Cardiac fibroblast (primary cell): Measurements from ENCODE around the gene GDA.
A peak's percentile ranks its signal among the peaks of the same experiment; 100 is the strongest.
"Not testable (repeated sequence)": the region's sequence is repeated elsewhere in the genome, so short reads cannot be mapped to it uniquely, and the experiment has no call there.

Experiments
- DNase-seq, 2 donors: peaks; one replicate each; pipeline versions ENCODE4 v3.0.0 to v3.0.0-alpha.2; 2010; ENCODE audit warnings: low read depth in 2 of 2
- H3K4me3 ChIP-seq, 2 donors: replicated peaks in 1 of 2; 1 replicate in 1 of 2; 2 replicates in 1 of 2; pipeline ENCODE4 v1.5.1; 2011; ENCODE audit warnings: low read depth in 2 of 2, low read length in 2 of 2, mild to moderate bottlenecking in 2 of 2, moderate library complexity in 1 of 2
- TF ChIP-seq, protein P1 (sequence below): IDR thresholded peaks from one replicate; pipeline ENCODE4 v1.5.1; 2011; ENCODE audit warnings: low read depth, mild to moderate bottlenecking, low read length, inconsistent platforms

Gene GDA

DNA sequence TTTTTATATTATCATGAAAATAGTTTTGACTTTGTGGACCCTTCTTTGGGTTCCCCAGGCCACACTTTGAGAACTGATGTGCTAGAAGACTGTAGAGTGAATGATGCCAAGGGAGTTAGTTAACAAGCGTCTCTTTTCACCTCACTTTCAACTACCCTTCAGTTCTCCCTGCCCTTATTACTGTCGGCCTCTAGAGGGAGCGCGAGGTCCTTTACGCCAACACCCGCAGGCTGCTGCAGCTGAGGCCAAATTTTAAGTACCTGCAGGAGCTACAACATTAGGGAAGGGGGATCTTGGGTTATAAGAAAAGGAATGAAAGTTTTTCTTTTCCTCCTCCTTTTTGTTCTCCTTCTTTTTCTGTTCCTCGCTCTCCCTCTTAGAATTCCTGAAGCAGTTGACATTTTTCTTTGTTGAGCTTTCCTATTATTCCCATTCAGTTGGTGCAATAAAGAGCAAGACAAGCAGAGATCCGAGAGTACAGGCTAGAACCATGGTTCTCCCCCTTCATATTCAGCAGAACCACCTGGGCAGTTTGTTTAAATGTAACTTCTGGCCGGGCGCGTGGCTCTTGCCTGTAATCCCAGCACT is 131.8 kb downstream of the GDA start:
- TF ChIP-seq, protein P1, sequence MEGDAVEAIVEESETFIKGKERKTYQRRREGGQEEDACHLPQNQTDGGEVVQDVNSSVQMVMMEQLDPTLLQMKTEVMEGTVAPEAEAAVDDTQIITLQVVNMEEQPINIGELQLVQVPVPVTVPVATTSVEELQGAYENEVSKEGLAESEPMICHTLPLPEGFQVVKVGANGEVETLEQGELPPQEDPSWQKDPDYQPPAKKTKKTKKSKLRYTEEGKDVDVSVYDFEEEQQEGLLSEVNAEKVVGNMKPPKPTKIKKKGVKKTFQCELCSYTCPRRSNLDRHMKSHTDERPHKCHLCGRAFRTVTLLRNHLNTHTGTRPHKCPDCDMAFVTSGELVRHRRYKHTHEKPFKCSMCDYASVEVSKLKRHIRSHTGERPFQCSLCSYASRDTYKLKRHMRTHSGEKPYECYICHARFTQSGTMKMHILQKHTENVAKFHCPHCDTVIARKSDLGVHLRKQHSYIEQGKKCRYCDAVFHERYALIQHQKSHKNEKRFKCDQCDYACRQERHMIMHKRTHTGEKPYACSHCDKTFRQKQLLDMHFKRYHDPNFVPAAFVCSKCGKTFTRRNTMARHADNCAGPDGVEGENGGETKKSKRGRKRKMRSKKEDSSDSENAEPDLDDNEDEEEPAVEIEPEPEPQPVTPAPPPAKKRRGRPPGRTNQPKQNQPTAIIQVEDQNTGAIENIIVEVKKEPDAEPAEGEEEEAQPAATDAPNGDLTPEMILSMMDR = peak; percentile 95
- DNase-seq = peak; percentile 74 to 84
- no peak overlapping the region for H3K4me3 ChIP-seq

DNA sequence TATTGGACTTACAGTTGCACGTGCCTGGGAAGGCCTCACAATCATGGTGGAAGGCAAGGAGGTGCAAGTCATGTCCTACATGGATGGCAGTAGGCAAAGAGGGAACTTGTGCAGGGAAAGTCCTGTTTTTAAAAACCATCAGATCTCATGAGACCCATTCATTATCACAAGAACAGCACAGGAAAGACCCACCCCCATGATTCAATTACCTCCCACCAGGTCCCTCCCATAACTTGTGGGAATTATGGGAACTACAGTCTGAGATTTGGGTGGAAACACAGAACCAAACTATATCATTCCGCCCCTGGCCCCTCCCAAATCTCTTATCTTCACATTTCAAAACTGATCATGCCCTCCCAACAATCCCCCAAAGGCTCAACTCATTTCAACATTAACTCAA is 140.2 kb downstream of the GDA start:
- DNase-seq = no peak
- H3K4me3 ChIP-seq = no peak overlapping the region
- TF ChIP-seq, protein P1 = no peak

DNA sequence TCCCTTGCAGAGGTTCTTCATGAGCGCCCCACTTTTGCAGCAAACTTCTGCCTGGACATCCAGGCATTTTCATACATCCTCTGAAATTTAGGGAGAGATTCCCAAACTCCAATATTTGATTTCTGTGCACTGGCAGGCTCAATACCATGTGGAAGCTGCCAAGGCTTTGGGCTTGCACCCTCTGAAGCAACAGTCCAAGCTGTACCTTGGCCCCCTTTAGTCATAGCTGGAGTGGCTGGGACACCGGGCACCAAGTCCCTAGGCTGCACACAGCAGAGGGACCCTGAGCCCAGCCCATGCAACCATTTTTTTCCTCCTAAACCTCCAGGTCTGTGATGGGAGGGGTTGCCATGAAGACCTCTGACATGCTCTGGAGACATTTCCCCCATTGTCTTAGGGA is 141.1 kb downstream of the GDA start:
- no peak for DNase-seq
- TF ChIP-seq, protein P1 = no peak
- no peak overlapping the region for H3K4me3 ChIP-seq

DNA sequence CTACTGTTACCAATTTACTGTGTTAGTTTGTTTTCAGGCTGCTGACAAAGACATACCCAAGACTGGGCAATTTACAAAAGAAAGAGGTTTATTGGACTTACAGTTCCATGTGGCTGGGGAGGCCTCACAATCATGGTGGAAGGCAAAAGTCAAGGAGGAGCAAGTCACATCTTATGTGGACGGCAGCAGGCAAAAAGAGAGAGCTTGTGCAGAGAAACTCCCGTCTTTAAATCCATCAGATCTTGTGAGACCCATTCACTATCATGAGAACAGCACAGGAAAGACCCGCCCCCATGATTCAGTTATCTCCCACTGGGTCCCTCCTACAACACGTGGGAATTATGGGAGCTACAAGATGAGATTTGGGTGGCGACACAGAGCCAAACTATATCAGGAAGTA is 142.3 kb downstream of the GDA start:
- not testable (repeated sequence) for DNase-seq

DNA sequence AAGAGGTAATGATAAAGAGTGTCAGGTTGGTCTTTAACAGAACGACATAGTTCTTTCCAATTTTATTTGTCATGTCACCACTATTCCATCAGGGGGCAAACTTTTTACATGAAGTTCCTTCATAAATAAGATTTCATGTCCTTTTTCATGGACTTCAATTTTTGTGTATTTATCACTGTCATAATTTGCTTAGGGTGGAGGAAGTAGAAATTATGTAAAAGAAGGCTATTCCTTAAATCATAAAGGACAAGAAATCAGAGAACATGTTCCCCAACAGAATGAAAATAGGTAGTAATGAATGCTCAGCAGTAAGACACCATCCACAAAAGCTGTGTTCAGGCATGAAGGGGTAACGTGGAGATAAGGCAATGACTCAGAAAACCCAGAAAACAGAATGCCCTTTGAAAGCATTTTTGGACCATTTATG is 143.0 kb downstream of the GDA start:
- peak; percentile 71 to 72 for DNase-seq
- no peak overlapping the region for H3K4me3 ChIP-seq
- TF ChIP-seq, protein P1 = peak; percentile 46

More for the DNA sequence above, 142.3 kb downstream of the GDA start:
- H3K4me3 ChIP-seq = not testable (repeated sequence)

DNA sequence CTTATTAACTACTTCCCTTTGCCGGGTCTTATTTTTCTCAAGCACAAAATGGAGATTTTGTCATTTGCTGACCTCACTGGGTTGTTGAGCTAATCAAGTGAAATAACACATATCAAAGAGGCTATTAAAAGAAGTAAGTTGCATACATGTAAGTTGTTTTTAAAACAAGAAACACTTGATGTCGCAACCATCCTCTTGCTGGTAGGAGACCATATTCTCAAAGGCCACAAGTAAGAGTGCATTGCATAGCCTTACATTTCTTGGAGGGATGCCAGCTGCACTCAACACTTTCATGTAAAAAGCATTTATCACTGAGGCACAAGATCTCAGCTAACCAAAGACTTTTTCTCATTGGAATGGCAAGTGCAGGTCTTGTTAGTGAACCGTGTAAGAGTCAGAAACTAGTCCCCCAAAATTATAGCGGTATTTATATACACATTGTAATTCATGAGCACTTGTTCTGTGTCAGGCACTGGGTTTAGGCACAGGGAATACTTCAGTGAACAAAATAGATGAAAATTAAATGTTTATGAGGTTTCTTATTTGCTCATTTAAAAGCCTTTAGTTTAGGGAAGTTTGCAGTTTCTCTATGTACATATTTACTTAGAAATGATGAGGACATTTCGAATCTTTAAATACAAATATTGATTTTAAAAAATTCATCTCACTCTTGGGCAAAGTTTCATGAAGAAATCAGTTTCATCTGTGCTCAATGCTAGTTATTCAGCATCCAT is 143.8 kb downstream of the GDA start:
- DNase-seq = peak; percentile 85 to 98
- TF ChIP-seq, protein P1 = no peak
- H3K4me3 ChIP-seq = no peak overlapping the region

DNA sequence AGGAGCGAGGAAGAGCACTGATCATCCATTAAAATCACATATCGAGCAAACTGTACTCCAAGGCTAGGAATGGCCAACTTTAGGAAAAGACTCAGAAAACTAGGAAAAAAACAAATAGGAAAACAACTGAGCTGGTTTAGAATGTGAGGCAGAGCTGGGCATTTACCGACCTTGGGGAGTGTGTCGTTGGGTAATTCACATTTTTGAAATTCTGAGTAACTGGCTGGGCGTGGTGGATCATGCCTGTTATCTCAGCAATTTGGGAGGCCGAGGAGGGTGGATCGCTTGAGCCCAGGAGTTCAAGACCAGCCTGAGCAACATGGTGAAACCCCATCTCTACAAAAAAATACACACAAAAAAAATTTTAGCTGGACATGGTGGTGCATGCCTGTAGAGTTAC is 145.7 kb downstream of the GDA start:
- DNase-seq = peak; percentile 39 to 67
- TF ChIP-seq, protein P1 = no peak
- no peak overlapping the region for H3K4me3 ChIP-seq
